GM18507 (cell line): Measurements from ENCODE around the gene TNFRSF14.

ENCODE experiments used
- DNase-seq: peaks from one replicate; pipeline ENCODE4 v3.0.0; 2011; ENCODE audit warnings: low read depth; ENCODE audit not compliant: insufficient read length; ENCODE audit errors: extremely low spot score
- FAIRE-seq: peaks from 2 replicates; lab custom pipeline; 2011; peaks lifted over from hg19 to GRCh38; lab: Jason Lieb, UNC

Gene TNFRSF14

GRCh38 chr1:2535455-2535854 lies 20.7 kb upstream of the TNFRSF14 start:
- DNase-seq = no peak

DNA sequence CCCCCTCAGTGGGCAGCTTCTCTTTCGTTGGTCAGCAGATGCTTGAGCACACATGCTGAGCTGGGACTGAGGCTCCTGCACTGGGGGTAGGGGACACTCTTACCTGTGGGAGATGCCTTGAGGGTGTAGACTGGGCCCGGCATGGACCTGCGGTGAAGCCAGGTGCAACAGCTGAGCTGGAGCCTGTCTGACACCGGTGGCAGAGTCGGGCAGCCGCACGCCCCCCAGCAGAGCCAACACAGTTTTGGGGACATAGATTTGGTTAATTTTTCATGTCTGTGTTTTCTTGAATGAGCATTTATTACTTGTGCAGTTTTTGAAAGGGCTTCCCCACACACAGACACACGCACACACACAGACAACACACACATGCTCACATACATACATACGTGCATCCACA lies 20.2 kb upstream of the TNFRSF14 start:
- FAIRE-seq (no peak), DNase-seq (no peak)

More at GRCh38 chr1:2535455-2535854, 20.7 kb upstream of the TNFRSF14 start:
- FAIRE-seq = no peak

GRCh38 chr1:2537784-2538115 lies 18.4 kb upstream of the TNFRSF14 start:
- DNase-seq (no peak), FAIRE-seq (no peak)

DNA sequence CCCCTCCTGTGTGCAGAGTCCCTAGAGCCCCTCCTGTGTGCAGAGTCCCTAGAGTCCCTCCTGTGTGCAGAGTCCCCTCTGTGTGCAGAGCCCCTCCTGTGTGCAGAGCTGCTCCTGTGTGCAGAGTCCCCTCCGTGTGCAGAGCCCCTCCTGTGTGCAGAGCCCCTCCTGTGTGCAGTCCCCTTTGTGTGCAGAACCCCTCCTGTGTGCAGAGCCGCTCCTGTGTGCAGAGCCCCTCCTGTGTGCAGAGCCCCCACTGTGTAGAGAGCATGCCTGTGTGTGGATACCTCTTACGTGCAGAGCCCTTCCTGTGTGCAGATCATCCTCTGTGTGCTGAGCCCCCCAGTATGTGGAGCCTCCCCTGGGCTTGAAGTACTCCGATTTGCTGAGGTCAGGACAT lies 17.8 kb upstream of the TNFRSF14 start:
- FAIRE-seq (no peak), DNase-seq (no peak)

DNA sequence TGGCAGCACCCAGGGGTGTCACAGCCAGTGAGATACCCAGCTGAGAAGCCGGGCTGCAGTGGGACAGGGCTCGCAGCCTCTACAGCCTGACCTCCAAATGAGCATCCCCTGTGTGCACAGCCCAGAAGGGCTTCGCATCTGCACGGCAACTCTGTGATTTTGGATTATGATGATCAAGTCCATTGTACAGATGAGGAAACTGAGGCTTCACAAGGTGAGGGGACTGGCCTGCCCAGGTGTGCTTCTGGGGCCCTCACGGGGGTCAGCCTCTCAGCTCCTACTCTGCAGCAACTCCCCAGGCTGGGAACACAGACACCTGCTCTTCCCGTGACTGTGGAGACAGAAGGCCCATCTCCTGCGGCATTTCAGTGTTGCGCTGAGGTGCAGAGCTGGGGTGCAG lies 17.3 kb upstream of the TNFRSF14 start:
- FAIRE-seq = no peak
- no peak for DNase-seq

DNA sequence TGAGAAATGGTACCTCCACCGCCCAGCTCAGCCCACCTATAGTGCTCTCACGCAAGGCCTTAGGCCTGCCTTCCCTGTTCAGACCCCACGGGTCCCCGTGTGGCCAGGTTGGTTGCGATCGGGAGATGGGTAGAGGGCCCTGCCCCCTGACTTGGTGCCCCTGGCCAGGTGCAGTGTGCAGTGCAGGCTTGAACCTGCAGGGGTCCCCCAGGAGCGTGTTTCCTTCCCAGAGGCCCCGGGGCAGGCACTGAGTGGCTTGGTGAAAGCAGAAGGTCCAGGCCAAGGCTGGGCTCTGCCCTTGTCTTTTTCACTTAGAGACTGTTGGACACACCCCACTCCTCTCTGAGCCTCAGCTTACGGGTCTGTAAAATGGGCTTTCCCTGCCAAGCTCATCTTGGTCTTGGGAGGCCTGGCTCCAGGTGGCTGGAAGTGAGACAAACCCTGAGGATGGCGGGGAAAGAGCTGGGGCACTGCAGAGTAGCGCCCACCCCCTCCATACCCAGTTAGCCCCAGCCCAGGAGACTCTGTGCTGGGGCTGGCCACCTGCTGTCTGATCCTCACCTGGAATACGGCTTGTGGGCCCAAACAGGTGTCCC lies 16.8 kb upstream of the TNFRSF14 start:
- FAIRE-seq (no peak), DNase-seq (no peak)

- FAIRE-seq = no peak
These were observed 15.2 kb upstream of the TNFRSF14 start for GRCh38 chr1:2540816-2541492.

DNA sequence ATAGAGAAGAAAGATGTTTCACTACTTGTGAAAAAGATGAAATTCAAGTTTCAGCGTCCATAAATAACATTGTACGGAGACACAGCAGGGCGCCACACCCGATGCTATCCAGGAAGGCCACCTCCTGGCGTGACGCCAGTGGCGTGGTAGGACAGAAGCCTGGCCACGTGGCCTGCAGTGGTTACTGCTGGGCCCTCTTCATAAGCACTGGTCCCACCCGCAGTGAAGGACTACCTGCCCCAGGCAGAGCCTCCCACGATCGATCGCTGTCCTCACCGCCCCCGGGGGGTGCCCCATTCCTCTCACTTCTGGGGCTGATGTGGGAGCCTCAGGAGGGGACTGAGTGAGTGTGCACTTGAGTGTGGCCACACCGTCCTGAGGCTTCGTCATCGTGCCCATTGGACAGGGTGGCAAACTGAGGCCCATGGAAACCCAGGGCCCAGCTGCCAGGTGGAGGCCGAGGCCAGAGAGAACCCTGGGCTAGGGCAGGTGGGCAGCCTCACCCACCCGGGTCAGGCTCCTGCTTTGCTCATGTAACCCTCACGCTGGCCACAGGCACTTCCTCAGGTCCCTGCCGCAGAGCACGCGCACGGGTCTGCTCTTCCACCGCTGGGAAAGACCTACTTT lies 14.4 kb upstream of the TNFRSF14 start:
- DNase-seq = no peak
- no peak for FAIRE-seq

More at GRCh38 chr1:2540816-2541492, 15.2 kb upstream of the TNFRSF14 start:
- no peak for DNase-seq

DNA sequence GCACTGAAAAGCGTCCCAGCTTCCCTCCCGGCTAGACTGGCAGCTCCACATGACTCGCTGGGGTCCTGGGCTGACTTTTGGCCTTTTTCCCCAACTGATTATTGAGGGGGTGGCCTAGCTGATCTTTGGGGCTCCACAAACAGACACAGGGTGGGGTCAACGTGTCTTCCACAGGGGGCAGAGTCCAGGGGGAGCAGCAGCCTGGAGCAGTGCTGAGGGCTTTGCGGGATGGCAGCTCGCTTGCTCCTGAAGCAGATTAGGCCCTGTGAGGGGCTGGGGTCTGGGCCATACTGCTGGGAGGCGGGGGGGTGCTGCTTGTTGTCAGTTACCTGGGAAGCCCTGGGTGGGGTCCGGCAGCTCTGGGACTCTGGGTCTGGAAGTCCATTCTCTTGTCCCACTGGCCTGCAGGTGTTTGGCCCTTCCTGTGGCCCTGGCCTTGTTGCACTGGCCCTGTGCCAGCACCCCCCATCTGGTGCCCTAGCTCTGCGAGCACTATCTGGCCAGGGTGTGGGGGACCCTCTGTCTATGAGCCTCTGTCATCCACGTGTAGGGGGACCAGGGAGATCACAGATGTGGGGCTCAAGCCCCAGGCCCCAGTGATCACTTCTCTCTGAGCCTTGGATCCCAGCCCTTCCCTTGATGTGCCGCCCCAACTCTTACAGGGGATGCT lies 13.8 kb upstream of the TNFRSF14 start:
- FAIRE-seq (no peak), DNase-seq (no peak)

DNA sequence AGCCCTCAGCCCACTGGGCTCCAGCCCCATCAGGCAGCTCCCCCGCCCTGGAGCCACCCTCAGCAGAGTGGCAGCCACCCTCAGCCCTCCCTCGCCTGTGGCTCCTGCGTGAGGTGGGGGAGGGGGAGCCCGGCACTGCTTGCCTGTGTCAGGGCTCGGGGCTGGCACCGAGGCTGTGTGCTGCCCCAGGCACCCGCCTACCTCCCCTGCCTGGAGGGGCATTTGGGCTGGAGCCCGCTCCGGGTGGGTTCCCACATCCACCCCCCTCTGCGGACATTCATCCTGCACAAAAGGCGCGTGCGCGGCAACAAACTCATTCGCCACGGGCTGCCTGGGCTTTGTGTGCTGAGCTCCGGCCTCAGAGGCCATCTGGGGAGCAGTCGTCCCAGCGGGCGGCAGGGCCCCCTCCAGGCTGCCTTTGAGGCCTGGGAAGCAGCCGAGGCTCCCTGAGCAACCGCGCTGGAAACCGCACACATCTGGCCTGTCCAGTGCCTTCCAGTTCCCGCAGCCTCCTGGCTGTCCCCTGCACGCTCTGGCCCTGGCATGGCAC lies 12.6 kb upstream of the TNFRSF14 start:
- DNase-seq = no peak
- FAIRE-seq = no peak

DNA sequence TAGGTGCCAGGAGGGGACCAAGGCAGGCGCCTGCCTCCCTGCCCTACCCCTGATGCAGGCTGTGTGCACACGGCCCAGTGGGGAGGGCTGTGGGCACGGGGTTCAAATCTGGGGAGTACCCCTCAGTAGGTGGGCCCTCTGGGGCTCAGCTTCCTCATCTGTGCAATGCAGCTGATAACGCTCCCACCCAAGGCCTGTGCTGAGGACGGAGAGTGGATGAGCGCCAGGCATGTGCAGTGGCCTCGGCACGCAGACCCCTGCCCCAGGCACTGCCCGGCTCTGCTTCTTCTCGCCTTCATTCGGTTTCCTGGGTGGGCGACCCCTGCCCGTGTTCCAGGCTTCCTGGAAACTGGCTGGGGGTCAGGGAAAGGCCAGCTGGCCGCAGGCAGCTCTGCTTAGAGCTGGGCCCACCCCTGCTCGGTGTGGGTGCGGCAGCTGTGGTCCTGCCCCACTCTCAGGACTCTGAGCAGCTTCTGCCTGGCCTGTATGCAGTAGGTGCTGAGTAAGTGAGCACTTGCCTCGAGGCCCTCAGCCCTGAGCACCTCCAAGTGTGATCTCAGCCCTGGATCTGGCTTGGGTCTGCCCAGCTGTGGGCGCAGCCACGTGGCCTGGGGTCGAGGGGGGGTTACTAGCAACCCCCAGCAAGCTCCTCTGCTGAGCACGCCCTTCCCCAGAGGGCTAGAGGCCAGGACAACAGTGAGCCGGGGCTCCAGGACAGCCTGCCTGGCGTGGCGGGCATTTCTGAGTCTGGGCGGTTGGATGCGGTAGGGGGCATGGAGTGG lies 11.9 kb upstream of the TNFRSF14 start:
- DNase-seq = no peak
- no peak for FAIRE-seq

DNA sequence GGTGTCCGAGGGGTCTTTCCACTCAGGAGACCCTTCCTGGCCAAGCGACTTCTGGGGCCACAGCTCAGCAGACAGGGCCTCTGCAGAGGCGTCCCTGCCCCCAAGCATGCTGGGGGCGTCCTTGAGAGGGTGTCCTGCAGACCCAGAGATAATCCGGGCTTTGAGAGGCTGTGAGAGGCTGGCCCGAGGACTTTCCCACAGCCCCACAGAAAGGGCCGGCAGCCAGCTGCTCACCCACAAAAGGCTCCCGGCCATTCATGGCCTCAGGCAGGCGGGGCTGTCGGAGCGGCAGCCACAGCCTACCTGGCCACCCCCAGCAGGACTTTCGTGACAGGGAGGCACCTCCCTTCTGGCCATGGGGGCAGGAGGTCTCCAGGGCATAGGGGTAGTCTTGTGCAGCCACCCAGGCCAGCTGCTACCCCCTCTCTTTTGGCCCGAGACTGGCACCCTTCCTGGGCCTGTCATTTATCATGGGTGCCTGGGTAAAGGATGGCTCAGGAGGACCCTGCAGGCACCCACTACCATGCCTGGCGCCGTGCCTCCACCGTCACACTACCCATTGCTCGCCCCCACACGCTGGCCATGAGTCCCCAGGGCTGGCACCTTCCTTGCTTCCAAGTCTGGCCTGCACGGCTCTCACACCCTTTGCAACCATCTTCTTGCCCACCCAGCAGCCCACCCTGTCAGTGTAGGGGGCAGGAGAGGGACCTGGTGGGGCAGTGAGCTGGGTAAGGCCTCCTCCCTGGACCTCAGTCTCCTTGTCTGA lies 11.1 kb upstream of the TNFRSF14 start:
- FAIRE-seq (no peak), DNase-seq (no peak)

GRCh38 chr1:2545754-2546514 lies 10.2 kb upstream of the TNFRSF14 start:
- peak; percentile 85 for FAIRE-seq

DNA sequence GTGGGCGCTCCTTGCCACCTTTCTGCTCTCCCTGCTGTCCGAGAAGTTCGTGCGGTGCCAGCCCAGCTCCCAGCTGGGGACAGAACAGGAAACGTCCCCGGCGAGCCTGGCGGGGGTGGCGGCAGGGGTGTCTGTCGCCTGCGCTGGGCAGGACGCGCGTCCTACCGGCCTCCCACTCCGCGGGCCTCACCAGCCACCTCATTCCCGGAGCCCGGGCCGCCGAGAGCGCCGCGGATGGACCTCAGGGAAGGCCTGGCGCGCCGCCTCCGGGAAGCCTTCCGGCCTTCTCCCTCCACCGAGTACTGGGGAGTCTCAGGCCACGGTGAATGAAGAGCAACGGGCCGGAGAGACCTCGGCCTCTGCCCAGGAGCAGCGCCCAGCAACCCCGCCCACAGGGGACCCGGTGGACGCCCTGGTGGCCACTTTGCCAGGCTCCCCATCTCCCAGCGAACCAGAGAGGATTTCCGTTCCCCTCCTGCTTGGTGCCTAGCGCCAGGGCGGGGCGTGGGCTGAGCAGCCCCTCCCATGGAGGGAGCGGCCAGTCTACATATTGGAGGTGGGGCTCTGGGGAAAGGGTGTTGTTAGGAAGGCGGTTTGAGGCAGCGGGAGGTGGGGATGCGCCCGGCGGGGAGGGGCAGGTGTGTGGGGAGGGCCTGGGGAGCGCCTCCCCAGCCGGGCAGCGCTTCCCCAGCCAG lies 9.5 kb upstream of the TNFRSF14 start:
- DNase-seq = no peak
- FAIRE-seq = peak; percentile 92

More at GRCh38 chr1:2545754-2546514, 10.2 kb upstream of the TNFRSF14 start:
- peak; percentile 90 for DNase-seq

DNA sequence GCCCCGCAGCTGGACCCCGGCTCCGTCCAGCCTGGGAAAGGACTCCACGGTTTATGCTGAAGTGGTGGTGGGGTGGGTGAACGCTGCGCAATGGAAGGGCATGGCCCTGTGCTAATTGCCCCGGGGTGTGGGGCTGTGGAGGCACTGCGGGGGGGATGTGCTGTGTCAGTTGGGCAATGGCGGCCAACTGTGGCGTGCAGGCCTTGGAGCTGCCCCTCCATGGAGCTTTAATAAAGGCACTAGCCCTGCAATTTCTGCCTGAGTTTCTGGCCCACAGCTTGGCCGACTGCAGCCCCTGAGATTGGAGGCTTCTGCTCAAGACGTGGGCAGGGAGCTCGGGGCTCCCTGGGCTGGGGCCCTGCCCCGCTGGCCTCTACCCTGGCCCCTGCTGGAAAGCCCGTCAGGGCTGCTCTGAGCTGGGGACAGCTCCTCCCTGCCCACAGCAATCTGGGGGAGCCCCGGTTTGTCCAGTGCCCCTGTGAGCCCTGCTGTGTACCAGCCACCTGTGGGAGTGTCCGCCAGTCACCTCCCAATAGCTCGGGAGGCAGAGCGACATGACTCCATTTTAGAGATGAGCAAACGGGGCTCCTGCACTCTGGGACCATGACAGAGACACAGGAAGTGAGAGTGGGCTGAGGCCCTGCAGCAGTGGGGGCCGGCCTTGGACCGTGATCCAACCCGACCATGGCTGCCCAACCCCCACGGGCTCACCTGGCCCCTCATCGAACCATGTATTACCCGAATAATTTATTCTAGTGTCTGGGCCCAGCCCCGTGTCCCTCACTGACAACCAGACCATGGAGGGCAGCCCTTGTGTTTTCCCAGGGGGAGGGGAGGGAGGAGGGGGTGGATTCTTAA lies 8.7 kb upstream of the TNFRSF14 start:
- no peak for DNase-seq
- FAIRE-seq = no peak

DNA sequence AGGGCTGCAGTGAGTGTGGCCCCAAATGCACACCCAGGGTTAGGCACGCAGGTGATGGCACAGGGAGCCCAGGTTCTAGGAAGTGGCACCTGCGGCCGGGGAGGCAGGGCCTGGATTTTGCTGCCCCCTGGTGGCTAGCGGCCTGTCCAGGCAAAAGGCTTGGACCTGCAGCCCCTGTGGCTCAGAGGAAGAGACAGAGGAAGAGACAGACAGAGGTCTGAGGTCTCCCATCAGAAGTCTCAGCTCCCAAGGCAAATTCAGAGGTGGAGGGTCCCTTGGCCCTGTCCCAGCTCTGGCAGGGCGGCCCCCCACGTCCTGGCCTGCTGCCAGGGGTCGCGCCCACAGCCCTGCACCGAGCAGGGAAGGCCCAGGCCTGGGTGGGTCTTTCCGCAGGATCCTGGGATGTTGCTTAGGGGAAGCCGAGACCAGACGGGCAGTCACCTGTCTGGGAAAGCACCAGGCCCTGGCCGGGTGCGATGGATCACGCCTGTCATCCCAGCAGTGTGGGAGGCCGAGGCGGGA lies 8.0 kb upstream of the TNFRSF14 start:
- FAIRE-seq = no peak
- DNase-seq = no peak
